Ishikawa (cell line): ENCODE data around the gene PARVG.

Source experiments
- CEBPB ChIP-seq: IDR thresholded peaks from 2 replicates; pipeline ENCODE4 v1.6.1; 2012
- CREB1 ChIP-seq: IDR thresholded peaks from 2 replicates; pipeline ENCODE4 v1.6.1; 2012; ENCODE audit warnings: low read depth
- EGR1 ChIP-seq: IDR thresholded peaks from 2 replicates; pipeline ENCODE4 v1.6.1; 2012
- EP300 ChIP-seq: IDR thresholded peaks from 2 replicates; pipeline ENCODE4 v1.6.1; 2012; ENCODE audit warnings: borderline replicate concordance
- FOXM1 ChIP-seq: IDR thresholded peaks from 2 replicates; pipeline ENCODE4 v1.6.1; 2012; ENCODE audit warnings: low read depth, borderline replicate concordance
- NFIC ChIP-seq: IDR thresholded peaks from 2 replicates; pipeline ENCODE4 v1.6.1; 2012
- RAD21 ChIP-seq: IDR thresholded peaks from 2 replicates; pipeline ENCODE4 v1.6.1; 2012; ENCODE audit warnings: low read depth
- TAF1 ChIP-seq: IDR thresholded peaks from 2 replicates; pipeline ENCODE4 v1.6.1; 2012; ENCODE audit warnings: low read depth, mild to moderate bottlenecking
- TCF12 ChIP-seq: IDR thresholded peaks from 2 replicates; pipeline ENCODE4 v1.6.1; 2012; ENCODE audit warnings: low read depth
- TEAD4 ChIP-seq: IDR thresholded peaks from 2 replicates; pipeline ENCODE4 v1.6.1; 2012
- YY1 ChIP-seq: IDR thresholded peaks from 2 replicates; pipeline ENCODE4 v1.6.1; 2012; ENCODE audit warnings: low read depth
- ZBTB7A ChIP-seq: IDR thresholded peaks from 2 replicates; pipeline ENCODE4 v1.6.1; 2012; ENCODE audit warnings: low read depth
- TF ChIP-seq, protein P1 (sequence below): IDR thresholded peaks from 2 replicates; pipeline ENCODE4 v1.6.1; 2012; ENCODE audit warnings: low read depth, mild to moderate bottlenecking
- TF ChIP-seq, protein P2 (sequence below): IDR thresholded peaks from 2 replicates; pipeline ENCODE4 v1.6.1; 2012
- TF ChIP-seq, protein P3 (sequence below): IDR thresholded peaks from 2 replicates; pipeline ENCODE4 v1.6.1; 2012

The PARVG gene

DNA sequence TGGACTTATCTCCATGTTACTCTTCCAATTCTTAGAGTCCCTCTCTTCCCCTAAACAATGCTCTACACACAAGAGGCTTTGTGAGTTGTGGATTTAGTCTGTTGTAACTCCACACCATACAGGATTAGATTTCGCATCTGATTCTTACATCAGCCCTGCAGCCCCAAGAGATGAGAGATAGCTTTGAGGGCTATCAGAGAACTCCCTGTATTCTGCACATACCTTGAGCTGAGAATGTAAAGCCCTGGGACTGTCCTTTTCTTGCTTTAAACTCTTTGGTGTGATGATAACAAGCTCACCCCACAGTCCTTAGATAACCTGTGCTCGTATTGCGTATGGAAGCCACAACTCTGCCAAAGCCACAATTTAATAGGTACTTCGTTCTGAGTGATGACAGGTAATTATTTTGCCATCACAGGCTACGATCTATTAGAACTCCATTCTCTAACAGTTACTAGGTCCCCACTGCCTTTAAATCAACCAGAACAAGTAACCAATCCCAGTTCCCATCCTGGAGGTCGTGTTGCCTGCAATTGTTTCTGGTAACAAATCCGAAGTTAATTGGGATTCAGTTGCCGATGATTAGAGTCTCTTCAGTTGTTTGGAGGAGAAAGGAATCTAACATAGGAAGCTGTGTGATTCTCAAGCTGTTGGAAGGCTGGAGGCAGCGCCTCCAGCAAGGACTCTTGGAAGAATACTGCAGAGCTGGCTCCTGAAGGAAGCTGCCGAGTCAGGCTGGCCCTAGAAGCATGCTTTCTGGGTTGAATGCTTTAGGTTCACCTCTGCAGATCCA, 1.3 kb upstream of the PARVG start:
- TF ChIP-seq TCF12 (no peak), ZBTB7A (no peak), CREB1 (no peak), TEAD4 (no peak), RAD21 (no peak), NFIC (no peak), YY1 (no peak), CEBPB (no peak), EP300 (no peak)
- TF ChIP-seq, protein P1, sequence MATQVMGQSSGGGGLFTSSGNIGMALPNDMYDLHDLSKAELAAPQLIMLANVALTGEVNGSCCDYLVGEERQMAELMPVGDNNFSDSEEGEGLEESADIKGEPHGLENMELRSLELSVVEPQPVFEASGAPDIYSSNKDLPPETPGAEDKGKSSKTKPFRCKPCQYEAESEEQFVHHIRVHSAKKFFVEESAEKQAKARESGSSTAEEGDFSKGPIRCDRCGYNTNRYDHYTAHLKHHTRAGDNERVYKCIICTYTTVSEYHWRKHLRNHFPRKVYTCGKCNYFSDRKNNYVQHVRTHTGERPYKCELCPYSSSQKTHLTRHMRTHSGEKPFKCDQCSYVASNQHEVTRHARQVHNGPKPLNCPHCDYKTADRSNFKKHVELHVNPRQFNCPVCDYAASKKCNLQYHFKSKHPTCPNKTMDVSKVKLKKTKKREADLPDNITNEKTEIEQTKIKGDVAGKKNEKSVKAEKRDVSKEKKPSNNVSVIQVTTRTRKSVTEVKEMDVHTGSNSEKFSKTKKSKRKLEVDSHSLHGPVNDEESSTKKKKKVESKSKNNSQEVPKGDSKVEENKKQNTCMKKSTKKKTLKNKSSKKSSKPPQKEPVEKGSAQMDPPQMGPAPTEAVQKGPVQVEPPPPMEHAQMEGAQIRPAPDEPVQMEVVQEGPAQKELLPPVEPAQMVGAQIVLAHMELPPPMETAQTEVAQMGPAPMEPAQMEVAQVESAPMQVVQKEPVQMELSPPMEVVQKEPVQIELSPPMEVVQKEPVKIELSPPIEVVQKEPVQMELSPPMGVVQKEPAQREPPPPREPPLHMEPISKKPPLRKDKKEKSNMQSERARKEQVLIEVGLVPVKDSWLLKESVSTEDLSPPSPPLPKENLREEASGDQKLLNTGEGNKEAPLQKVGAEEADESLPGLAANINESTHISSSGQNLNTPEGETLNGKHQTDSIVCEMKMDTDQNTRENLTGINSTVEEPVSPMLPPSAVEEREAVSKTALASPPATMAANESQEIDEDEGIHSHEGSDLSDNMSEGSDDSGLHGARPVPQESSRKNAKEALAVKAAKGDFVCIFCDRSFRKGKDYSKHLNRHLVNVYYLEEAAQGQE, result no peak

DNA sequence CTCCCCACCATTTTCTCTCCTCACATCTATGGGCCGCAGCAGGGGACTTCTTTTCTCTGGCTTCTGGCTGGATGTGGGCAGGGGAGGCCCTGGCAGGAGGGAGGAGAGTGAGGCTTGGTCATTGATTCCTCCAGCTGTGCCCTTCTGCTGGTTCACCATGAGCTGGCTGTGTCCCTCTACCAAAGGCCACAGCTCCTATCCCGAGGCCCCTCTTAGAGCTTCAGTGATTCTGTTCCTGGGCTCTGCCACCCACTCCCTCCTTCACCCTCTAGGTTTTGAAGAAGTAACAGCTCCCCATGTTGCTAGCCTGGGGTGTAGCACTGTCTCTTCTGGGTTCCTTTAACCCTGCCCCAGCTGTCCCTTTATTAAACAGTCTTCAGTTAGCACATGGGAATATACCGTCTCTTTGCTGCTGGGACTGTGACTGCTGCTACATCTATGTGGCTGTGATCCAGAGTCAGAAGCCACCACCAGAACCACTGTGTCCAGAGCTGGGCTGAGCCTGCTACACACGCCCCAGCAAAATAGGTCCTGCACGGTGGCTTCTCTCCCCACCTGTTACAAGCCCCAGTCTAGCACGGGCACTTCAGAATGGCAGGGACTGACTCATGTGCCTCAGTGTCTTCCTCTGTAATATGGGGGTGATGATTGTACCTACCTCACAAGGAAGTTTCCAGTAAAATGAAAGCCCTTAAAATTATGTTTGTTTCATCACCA, 578 bp upstream of the PARVG start:
- no peak for TF ChIP-seq EGR1
- TF ChIP-seq CREB1, result no peak
- no peak for TF ChIP-seq EP300

DNA sequence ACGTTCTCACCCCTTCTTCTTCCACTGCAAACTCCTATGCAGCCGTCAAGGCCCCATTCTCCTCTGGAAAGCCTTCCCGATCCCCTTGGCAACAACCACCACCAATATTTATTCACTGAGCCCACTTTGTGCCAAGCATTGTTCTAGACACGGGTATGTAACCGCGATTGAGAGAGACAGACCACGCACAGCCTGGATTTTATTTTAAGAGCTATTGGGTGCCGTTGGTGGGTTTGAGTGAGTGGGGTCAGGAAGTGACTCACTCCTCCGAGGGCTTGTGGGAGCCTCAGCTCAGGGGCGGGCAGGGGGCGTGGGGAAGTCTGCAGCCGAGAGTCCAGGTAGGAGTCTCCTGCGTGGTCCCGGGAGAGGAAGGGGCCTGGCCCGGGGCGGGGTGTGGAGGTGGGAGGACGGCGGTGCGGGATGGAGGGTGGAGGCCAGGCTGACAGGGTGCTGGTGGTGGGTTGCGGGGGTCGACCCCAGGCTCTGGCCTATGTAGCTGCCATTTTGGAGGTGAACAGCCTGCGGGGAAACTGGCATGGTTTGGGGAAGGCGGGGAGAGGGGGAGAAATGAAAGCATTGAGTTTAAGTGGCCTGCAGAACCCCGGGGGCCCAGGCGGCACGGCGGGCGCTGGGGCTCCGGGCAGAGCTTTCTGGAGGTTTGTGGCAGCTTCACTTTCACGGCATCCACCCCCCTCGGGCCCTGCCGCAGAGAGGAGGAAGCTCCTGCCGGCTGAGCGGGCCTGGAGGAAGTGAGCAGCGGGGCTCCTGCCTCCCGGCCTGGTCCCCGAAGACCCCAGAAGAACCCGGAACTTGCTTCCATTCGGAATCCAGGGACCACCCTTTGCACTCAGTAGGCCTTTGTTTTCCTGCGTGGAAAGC, 547 bp downstream of the PARVG start:
- no peak for TF ChIP-seq EGR1

DNA sequence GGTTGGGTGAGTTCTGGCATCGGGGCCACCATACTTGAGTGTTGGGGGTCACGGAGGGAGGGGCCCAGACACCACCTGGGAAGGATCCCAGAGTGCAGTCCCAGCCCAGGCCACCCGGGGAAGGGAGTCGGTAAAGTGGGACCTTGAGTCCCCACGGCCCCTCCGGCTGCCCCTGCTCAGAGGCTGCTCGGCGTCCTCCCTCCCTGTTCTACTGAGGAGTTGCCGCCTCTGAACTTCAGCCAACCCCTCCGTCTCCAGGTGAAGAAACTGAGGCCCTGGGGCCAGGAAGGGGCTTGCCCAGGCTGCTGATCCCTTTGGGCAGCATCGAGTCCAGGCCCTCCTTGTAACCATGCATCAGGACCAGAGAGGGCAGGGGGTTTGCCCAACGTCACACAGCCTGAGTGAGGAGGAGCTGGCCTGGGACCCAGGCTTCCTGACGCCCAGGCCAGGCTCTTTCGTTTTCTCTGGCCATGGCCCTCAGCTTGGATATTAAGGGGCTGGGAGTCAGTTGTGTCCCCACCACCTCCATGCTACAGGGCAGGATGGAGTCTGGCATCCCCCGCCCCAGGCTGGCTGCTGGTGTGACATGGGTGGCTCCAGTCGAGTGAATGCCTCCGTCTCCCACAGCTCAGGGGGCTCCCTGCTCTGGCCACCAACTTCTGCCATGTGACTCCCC, 1.3 kb downstream of the PARVG start:
- no peak for TF ChIP-seq CREB1

DNA sequence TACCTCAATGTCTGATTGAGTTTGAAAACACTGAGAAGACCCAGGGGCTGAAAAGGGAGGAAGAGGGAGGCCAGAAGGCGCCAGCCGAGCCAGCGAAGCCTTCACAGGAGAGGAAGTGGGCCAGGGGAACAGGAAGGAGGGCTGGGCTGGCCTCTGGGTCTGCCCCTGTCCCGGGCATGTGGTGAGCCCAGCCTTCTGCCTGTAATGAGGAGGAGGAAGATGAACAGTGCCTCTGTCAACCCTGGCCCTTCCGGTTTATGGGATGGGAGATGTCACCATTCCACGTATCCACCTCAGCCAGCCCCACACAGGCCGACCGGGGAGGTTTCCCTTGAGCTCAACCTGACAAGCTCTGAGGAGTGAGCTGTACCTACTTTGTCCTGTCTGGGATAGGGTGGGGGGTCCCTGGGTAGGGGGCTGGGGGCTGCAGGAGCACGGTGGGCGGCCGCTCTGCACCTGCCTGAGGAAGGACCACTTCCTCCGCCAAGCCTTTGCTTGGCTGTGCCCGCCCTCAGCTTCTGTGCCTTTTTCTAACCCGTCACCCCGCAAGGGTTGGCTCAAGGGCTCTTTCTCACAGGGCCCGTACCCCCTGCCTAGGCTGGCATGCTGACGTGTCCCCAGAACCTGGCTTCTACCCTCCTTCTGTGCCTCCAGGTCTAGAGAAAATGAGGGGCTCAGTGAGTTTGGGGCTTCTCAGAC, 2.0 kb downstream of the PARVG start:
- no peak for TF ChIP-seq ZBTB7A
- no peak for TF ChIP-seq TAF1
- TF ChIP-seq EP300, result no peak
- TF ChIP-seq TEAD4, result no peak

DNA sequence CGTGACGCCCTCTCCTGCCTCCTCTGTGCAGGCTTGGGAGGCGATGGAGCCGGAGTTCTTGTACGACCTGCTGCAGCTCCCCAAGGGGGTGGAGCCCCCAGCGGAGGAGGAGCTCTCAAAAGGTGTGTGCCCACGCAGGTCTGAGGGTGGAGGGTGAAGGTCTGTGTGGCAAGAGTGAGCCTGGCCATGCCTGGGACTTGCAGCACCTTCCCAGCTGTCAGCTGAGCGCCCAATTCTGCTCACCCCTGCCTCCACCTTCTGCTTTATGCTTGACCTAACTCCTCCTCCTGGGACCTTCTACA, 2.5 kb downstream of the PARVG start:
- TF ChIP-seq TAF1, result no peak
- no peak for TF ChIP-seq TCF12
- no peak for TF ChIP-seq CREB1
- TF ChIP-seq YY1, result no peak
- no peak for TF ChIP-seq NFIC
- TF ChIP-seq EP300, result no peak
- TF ChIP-seq, protein P2, sequence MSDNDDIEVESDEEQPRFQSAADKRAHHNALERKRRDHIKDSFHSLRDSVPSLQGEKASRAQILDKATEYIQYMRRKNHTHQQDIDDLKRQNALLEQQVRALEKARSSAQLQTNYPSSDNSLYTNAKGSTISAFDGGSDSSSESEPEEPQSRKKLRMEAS, result no peak
- TF ChIP-seq TEAD4, result no peak
- no peak for TF ChIP-seq ZBTB7A
- no peak for TF ChIP-seq CEBPB
- TF ChIP-seq, protein P3, sequence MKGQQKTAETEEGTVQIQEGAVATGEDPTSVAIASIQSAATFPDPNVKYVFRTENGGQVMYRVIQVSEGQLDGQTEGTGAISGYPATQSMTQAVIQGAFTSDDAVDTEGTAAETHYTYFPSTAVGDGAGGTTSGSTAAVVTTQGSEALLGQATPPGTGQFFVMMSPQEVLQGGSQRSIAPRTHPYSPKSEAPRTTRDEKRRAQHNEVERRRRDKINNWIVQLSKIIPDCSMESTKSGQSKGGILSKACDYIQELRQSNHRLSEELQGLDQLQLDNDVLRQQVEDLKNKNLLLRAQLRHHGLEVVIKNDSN, result no peak
- TF ChIP-seq EGR1, result no peak

DNA sequence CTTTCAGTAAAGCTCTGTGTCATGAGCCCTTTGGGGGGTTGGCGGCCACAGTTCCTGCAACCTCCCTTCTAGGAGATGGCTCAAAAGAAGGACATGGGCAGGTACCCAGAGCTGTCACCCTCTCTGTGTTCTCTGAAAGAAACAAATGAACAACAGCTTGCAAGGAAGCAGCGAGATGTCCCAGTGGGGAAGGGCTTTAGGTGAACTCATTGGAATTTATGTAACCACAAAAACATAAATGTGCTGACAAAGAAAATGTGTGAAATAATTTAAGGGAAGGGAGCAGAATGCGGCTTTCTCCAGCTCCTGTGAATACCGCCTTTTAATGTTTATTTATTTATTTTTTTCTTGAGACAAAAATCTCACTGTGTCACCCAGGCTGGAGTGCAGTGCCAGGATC, 3.3 kb downstream of the PARVG start:
- TF ChIP-seq YY1, result no peak
- no peak for TF ChIP-seq EGR1
- no peak for TF ChIP-seq FOXM1
- TF ChIP-seq CREB1, result no peak
- no peak for TF ChIP-seq CEBPB
- TF ChIP-seq TEAD4, result no peak
- TF ChIP-seq, protein P2, result no peak
